Measurements from ENCODE around the gene PFN1. TPM values are rescaled to one million over a fixed set of nuclear protein-coding genes. Genes with fewer than 3 reads are reported as not detected.
A peak's percentile ranks its signal among the peaks of the same experiment; 100 is the strongest.

PFN1 gene
- total RNA-seq, 1 donor from 2014 or later, result 404 TPM

GRCh38 chr17:4942760-4943508 is 5.4 kb downstream of the PFN1 start:
- H3K4me1 Mint-ChIP-seq (ENCODE audit: unreplicated experiment), result peaks cover 47% of the 10 kb centered on the region
- no peaks in the 10 kb centered on the region for H3K9me3 Mint-ChIP-seq
- no peak for DNase-seq (ENCODE audit: extremely low spot score, unreplicated experiment)
- no peak for TF ChIP-seq CTCF (conservative IDR thresholded peaks at IDR 0.05)
- no peaks in the 10 kb centered on the region for H3K27me3 Mint-ChIP-seq
- peak overlapping the region; percentile 67 for H3K27ac Mint-ChIP-seq
- H3K36me3 Mint-ChIP-seq, result peaks cover 17% of the 10 kb centered on the region
- H3K4me3 Mint-ChIP-seq, result peak overlapping the region; percentile 98

GRCh38 chr17:4941319-4941610 is 7.1 kb downstream of the PFN1 start:
- Mint-ChIP-seq H3K27me3 (no peaks in the 10 kb centered on the region), H3K9me3 (no peaks in the 10 kb centered on the region), H3K27ac (peak overlapping the region; percentile 99), H3K4me3 (peak overlapping the region; percentile 98), H3K36me3 (peaks cover 13% of the 10 kb centered on the region), H3K4me1 (ENCODE audit: unreplicated experiment) (peaks cover 39% of the 10 kb centered on the region)
- no peak for DNase-seq (ENCODE audit: extremely low spot score, unreplicated experiment)
- no peak for TF ChIP-seq CTCF (conservative IDR thresholded peaks at IDR 0.05)

GRCh38 chr17:4940555-4941318 is 7.6 kb downstream of the PFN1 start:
- TF ChIP-seq CTCF (conservative IDR thresholded peaks at IDR 0.05), result no peak
- peaks cover 15% of the 10 kb centered on the region for H3K36me3 Mint-ChIP-seq
- H3K9me3 Mint-ChIP-seq, result no peaks in the 10 kb centered on the region
- peak overlapping the region; percentile 98 for H3K4me3 Mint-ChIP-seq
- H3K27ac Mint-ChIP-seq, result peak overlapping the region; percentile 99
- no peaks in the 10 kb centered on the region for H3K27me3 Mint-ChIP-seq
- peaks cover 37% of the 10 kb centered on the region for H3K4me1 Mint-ChIP-seq (ENCODE audit: unreplicated experiment)
- no peak for DNase-seq (ENCODE audit: extremely low spot score, unreplicated experiment)

GRCh38 chr17:4939796-4940554 is 8.4 kb downstream of the PFN1 start, which contains the start of the genes RNF167 and SLC25A11:
RNF167 (plus strand) TSS chr17:4940268; CDS start chr17:4940910, 642 bp downstream.
SLC25A11 (minus strand) TSS chr17:4940046; CDS start chr17:4939910, 136 bp downstream.
- peak; percentile 95 for DNase-seq (ENCODE audit: extremely low spot score, unreplicated experiment)
- Mint-ChIP-seq H3K27ac (peak within 1 kb of the TSS; percentile 99), H3K4me3 (peak within 1 kb of the TSS; percentile 98), H3K4me1 (ENCODE audit: unreplicated experiment) (peaks cover 30% of the 10 kb centered on the region), H3K27me3 (no peaks in the 10 kb centered on the region), H3K9me3 (no peaks in the 10 kb centered on the region), H3K36me3 (peaks cover 8% of the 10 kb centered on the region)
- no peak for TF ChIP-seq CTCF (conservative IDR thresholded peaks at IDR 0.05)

GRCh38 chr17:4939546-4939795 is 8.9 kb downstream of the PFN1 start:
- no peak for DNase-seq (ENCODE audit: extremely low spot score, unreplicated experiment)
- no peak for TF ChIP-seq CTCF (conservative IDR thresholded peaks at IDR 0.05)
- peak overlapping the region; percentile 98 for H3K4me3 Mint-ChIP-seq
- no peaks in the 10 kb centered on the region for H3K9me3 Mint-ChIP-seq
- H3K27me3 Mint-ChIP-seq, result no peaks in the 10 kb centered on the region
- H3K4me1 Mint-ChIP-seq (ENCODE audit: unreplicated experiment), result peaks cover 30% of the 10 kb centered on the region
- H3K36me3 Mint-ChIP-seq, result peaks cover 7% of the 10 kb centered on the region
- peak overlapping the region; percentile 99 for H3K27ac Mint-ChIP-seq
